Activated CD4-positive, alpha-beta T cell treated with anti-CD3 and anti-CD28 coated beads, Interleukin-2, amount 10 ng/mL, durations not matched to agents 24 days and 14 days (primary cell): ENCODE results near the gene FKBP5. TPM values are rescaled to one million over a fixed set of nuclear protein-coding genes. Genes with fewer than 3 reads are reported as not detected.
A peak's percentile ranks its signal among the peaks of the same experiment; 100 is the strongest.
"Not testable (repeated sequence)": the region's sequence is repeated elsewhere in the genome, so short reads cannot be mapped to it uniquely, and the experiment has no call there.

Source experiments
- DNase-seq: peaks from one replicate; pipeline ENCODE4 v3.0.0; 2022
- H3K27ac Mint-ChIP-seq: one replicate; pipeline ENCODE4 v1.8.0; 2022; ENCODE audit warnings: mild to moderate bottlenecking, mixed read lengths
- H3K27me3 Mint-ChIP-seq: one replicate; pipeline ENCODE4 v1.8.0; 2022; ENCODE audit warnings: mixed read lengths
- H3K36me3 Mint-ChIP-seq: one replicate; pipeline ENCODE4 v1.8.0; 2022; ENCODE audit warnings: low read depth, mild to moderate bottlenecking, mixed read lengths
- H3K4me1 Mint-ChIP-seq: one replicate; pipeline ENCODE4 v1.8.0; 2021; ENCODE audit warnings: mixed read lengths
- H3K4me3 Mint-ChIP-seq: one replicate; pipeline ENCODE4 v1.8.0; 2022; ENCODE audit warnings: mild to moderate bottlenecking, moderate library complexity, mixed read lengths
- H3K9me3 Mint-ChIP-seq: one replicate; pipeline ENCODE4 v1.8.0; 2021; ENCODE audit warnings: mixed read lengths
- intact Hi-C: fragments of 100-400 bp; cut with micrococcal nuclease; formaldehyde crosslinking; loops from one replicate; pipeline ENCODE4 v1.15.1; 2023
- total RNA-seq: library from RNA; stranded (reverse); gene quantifications from 2 replicates; pipeline ENCODE4 v1.2.3, GENCODE V29; 2022

FKBP5 gene
- total RNA-seq, 1 donor from 2014 or later, result 85.1 TPM

DNA sequence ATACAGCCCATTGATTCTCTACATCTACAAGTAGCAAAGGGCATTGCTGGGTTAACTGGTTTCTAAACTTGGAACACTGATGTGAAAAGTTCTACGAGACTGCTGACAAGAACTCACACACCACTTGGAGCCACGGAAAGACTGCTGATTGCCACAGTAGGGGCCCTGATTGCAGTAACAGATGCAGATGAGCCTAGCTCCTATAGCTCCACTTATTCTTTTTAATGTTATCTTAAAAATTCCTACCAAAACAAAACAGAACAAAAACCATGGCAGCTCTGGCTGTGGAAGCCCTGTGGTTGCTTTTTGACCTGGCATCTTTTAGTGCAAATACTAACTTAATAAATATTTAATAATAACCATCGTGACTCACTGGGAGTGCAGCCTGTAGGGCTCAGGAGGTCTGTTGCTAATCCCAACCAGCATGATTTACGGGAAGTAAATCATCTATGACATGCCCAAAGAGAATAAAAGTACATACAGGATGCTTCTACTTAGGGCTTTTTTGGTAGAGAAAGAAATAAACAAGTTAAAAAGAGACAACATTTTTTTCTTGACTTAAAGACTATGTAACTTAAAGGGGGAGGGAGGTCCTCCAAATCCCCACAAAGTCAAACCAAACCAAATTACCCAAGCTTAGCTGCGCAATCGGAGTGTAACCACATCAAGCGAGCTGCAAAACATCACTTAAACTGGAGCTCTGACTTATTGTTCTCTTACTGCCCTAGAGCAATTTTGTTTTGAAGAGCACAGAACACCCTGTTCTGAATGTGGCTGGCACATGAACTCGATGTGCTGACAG lies 87.2 kb downstream of the FKBP5 start:
- H3K9me3 Mint-ChIP-seq, result no peaks in the 10 kb centered on the region
- H3K36me3 Mint-ChIP-seq, result peaks cover 31% of the 10 kb centered on the region
- DNase-seq, result peak; percentile 91
- peak overlapping the region; percentile 80 for H3K4me3 Mint-ChIP-seq
- H3K4me1 Mint-ChIP-seq, result peaks cover 59% of the 10 kb centered on the region
- peak overlapping the region; percentile 94 for H3K27ac Mint-ChIP-seq
- no peaks in the 10 kb centered on the region for H3K27me3 Mint-ChIP-seq
- intact Hi-C loops, result loop anchor here (2.0 to 5.0 kb wide), 5 partner anchors 13 to 131 kb away; partner anchors contain the start of gene FKBP5

DNA sequence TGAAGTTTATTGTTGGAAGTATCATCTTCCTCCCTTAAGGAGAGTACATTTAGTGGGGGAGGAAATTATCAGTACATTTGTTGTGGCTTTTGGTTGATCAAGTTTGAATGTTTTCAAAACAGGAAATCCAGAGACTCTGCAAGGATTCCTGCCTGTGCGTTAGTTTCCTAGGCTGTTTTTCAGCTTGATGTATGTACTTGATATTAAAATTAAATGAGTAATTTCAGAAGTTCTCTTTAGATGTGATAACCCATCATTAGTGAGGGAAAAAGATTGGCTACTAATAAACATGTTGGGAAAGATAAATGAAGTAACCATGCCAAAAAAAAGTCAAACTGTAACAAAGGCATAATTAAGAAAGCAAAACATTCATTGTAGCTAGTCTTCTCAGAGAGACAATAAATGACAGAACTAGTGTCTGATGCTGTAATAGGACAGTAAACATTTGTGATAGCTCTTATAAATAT lies 88.0 kb downstream of the FKBP5 start:
- Mint-ChIP-seq H3K9me3 (no peaks in the 10 kb centered on the region), H3K36me3 (peaks cover 32% of the 10 kb centered on the region), H3K27me3 (no peaks in the 10 kb centered on the region), H3K4me1 (peaks cover 55% of the 10 kb centered on the region), H3K27ac (peak overlapping the region; percentile 94), H3K4me3 (peak overlapping the region; percentile 80)
- DNase-seq, result no peak
- intact Hi-C loops, result loop anchor here (2.0 to 5.0 kb wide), 4 partner anchors 14 to 132 kb away; partner anchors contain the start of gene FKBP5

GRCh38 chr6:35599761-35600658 lies 88.7 kb downstream of the FKBP5 start:
- H3K4me1 Mint-ChIP-seq, result peaks cover 55% of the 10 kb centered on the region
- H3K9me3 Mint-ChIP-seq, result no peaks in the 10 kb centered on the region
- peaks cover 32% of the 10 kb centered on the region for H3K36me3 Mint-ChIP-seq
- no peak for DNase-seq
- intact Hi-C loops, result loop anchor here (2.0 to 5.0 kb wide), 4 partner anchors 15 to 132 kb away; partner anchors contain the start of gene FKBP5
- no peaks in the 10 kb centered on the region for H3K27me3 Mint-ChIP-seq
- H3K27ac Mint-ChIP-seq, result peak overlapping the region; percentile 94
- H3K4me3 Mint-ChIP-seq, result peak overlapping the region; percentile 80

GRCh38 chr6:35598621-35599020 lies 90.1 kb downstream of the FKBP5 start:
- Mint-ChIP-seq H3K36me3 (peaks cover 39% of the 10 kb centered on the region), H3K4me1 (peaks cover 60% of the 10 kb centered on the region)
- H3K27me3 Mint-ChIP-seq, H3K27ac Mint-ChIP-seq, H3K4me3 Mint-ChIP-seq, DNase-seq, intact Hi-C loops, H3K9me3 Mint-ChIP-seq: not testable (repeated sequence)

DNA sequence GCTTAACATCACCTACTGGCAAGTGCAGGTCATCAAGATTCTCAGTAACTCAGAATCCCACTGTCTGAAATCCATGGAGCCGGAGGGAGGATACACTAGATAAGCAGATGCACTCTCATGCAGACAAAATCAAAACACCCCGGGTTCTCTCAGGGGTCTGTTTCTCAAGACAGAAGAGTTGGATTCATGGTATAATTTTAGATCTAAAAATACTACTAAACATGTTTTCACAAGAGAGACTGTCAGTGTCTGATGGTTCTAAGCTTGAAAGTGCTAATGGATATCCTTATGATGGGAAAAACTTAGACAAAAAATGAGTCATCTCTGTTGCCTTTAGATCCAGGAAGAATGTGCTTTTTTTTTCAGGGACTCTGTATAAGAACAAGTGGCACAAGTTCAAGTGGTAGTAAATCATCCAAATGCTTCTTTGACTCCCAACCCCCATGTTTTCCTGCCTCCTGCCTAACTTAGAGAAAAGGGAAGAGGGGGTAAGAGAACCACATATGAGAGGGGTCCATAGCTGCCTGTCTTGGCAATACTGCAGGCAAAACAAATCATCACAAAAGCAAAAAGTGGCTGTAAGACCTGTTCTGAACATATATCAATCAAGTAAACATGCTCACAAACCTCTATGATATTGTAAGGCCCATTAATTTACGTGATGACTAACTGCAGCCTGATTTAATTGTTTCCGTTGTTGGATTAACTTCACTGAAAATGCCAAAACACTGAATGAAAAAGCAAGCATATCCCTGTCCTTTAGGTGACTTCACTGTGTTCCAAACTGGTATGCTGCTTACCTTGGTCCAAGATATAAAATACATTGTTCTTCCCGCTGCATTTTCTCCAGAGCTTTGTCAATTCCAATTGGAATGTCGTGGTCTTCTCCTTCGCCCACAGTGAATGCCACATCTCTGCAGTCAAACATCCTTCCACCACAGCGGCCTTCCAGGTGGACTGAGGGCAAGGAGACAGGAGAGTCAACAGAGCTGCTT lies 92.0 kb downstream of the FKBP5 start:
- no peaks in the 10 kb centered on the region for H3K27me3 Mint-ChIP-seq

GRCh38 chr6:35594503-35595186 lies 94.1 kb downstream of the FKBP5 start:
- Mint-ChIP-seq H3K27ac (peak overlapping the region; percentile 66), H3K4me1 (peaks cover 45% of the 10 kb centered on the region)

More for the DNA sequence above, 92.0 kb downstream of the FKBP5 start:
- Mint-ChIP-seq H3K9me3 (no peaks in the 10 kb centered on the region), H3K4me3 (no peak overlapping the region), H3K4me1 (peaks cover 55% of the 10 kb centered on the region), H3K36me3 (peaks cover 44% of the 10 kb centered on the region), H3K27ac (no peak overlapping the region)
- intact Hi-C loops, result no loop called here
- DNase-seq, result no peak

DNA sequence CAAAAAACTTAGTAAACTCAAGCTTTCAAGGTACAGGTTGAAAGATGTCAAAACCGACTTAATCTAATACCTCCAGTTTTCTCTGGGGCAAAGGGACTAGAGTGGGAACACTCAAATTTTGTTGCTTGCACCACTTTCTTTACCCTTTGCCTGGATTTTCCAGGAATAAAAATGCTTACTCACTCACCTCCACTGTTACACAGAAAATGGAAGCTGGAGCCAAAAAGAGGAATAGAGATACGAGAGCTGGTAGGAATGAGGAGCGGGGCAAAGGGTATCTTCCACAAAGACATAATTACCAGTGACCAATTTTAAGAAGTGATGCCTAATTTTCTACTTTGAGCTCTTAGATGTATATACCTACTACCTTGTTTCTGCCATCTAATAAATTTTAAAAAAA lies 96.5 kb downstream of the FKBP5 start:
- Mint-ChIP-seq H3K36me3 (peaks cover 55% of the 10 kb centered on the region), H3K27me3 (no peaks in the 10 kb centered on the region), H3K9me3 (no peaks in the 10 kb centered on the region), H3K4me1 (peaks cover 41% of the 10 kb centered on the region), H3K4me3 (no peak overlapping the region), H3K27ac (no peak overlapping the region)
- intact Hi-C loops, result no loop called here
- DNase-seq, result no peak

More at GRCh38 chr6:35594503-35595186, 94.1 kb downstream of the FKBP5 start:
- intact Hi-C loops, result no loop called here
- H3K9me3 Mint-ChIP-seq, result no peaks in the 10 kb centered on the region
- H3K36me3 Mint-ChIP-seq, result peaks cover 52% of the 10 kb centered on the region
- no peaks in the 10 kb centered on the region for H3K27me3 Mint-ChIP-seq
- peak overlapping the region; percentile 57 for H3K4me3 Mint-ChIP-seq
- DNase-seq, result no peak

- no peak for DNase-seq
- H3K27me3 Mint-ChIP-seq, result no peaks in the 10 kb centered on the region
- H3K4me1 Mint-ChIP-seq, result peaks cover 42% of the 10 kb centered on the region
- H3K9me3 Mint-ChIP-seq, result no peaks in the 10 kb centered on the region
- intact Hi-C loops, result no loop called here
- peak overlapping the region; percentile 11 for H3K27ac Mint-ChIP-seq
- peaks cover 53% of the 10 kb centered on the region for H3K36me3 Mint-ChIP-seq
- no peak overlapping the region for H3K4me3 Mint-ChIP-seq
Measured at GRCh38 chr6:35590622-35591066, 98.1 kb downstream of the FKBP5 start.

DNA sequence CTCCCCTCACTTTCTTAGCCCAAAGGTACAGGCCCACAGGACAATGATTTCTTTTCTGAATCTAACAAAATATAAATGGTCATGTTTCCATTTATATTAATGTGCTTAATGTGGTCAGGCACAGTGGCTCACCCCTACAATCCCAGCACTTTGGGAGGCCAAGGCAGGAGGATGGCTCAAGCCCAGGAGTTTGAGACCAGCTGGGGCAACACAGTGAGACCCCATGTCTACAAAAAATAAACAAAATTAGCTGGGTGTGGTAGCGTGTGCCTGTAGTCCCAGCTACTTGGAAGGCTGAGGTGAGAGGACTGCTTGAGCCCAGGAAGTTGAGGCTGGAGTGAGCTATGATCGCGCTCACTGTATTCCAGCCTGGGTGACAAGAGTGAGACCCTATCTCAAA lies 98.8 kb downstream of the FKBP5 start:
- Mint-ChIP-seq H3K27me3 (no peaks in the 10 kb centered on the region), H3K9me3 (no peaks in the 10 kb centered on the region), H3K36me3 (peaks cover 50% of the 10 kb centered on the region), H3K27ac (no peak overlapping the region), H3K4me1 (peaks cover 39% of the 10 kb centered on the region), H3K4me3 (no peak overlapping the region)
- DNase-seq, result no peak
- intact Hi-C loops, result no loop called here

- Mint-ChIP-seq H3K4me1 (peaks cover 34% of the 10 kb centered on the region), H3K27me3 (no peaks in the 10 kb centered on the region), H3K27ac (no peak overlapping the region), H3K9me3 (no peaks in the 10 kb centered on the region), H3K36me3 (peaks cover 44% of the 10 kb centered on the region), H3K4me3 (no peak overlapping the region)
- intact Hi-C loops, result no loop called here
- DNase-seq, result no peak
Measured at GRCh38 chr6:35589201-35589739, 99.4 kb downstream of the FKBP5 start.

DNA sequence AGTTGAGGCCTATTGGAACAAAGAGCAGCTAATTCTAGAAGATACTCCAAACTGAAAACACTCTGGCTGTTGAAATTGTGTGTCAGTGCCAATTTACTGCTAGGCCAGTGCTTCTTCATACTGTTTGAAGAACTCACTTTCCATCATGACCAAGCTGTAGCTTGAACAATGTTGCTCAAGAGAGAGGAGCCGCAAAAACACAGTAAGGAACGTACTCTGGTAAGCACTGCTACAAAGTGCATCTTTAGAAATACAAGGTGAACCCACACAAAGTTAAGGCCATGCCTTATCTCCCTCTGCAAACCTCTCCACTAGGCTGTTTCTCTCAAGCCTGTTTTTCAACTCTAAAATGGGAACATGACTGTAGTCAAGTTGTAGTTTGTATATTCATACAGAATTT lies 101.5 kb downstream of the FKBP5 start:
- Mint-ChIP-seq H3K9me3 (no peaks in the 10 kb centered on the region), H3K4me3 (no peak overlapping the region), H3K36me3 (peaks cover 38% of the 10 kb centered on the region), H3K27me3 (no peaks in the 10 kb centered on the region), H3K27ac (no peak overlapping the region), H3K4me1 (peaks cover 33% of the 10 kb centered on the region)
- intact Hi-C loops, result no loop called here
- DNase-seq, result no peak

DNA sequence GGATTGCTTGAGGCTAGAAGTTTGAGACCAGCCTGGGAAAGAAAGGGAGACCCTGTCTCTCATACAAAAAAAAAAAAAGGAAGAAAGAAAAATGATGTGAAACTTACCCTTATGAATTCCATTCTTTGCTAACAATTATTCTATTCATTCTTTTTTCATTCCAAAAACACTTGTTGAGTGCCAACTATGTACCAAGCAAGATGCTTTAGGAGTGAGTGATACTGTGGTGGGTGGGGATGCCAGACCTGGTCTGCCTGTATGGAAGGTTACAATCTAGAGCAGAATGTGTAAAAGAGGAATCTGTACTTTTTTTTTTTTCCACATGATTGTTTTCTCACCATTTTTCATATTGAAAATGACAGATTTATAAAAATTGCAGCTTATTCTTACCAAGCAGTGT lies 102.2 kb downstream of the FKBP5 start:
- Mint-ChIP-seq H3K9me3 (no peaks in the 10 kb centered on the region), H3K4me3 (no peak overlapping the region), H3K27me3 (no peaks in the 10 kb centered on the region), H3K36me3 (peaks cover 39% of the 10 kb centered on the region), H3K4me1 (peaks cover 35% of the 10 kb centered on the region), H3K27ac (peak overlapping the region; percentile 57)
- no peak for DNase-seq
- intact Hi-C loops, result no loop called here
